HG02885 (cell line): Measurements from ENCODE around the gene KLF15.

Experiments
- ATAC-seq: cut with Tn5 transposase; IDR thresholded peaks from one replicate; pipeline ENCODE4 v1.9.1; 2021; ENCODE audit warnings: mild to moderate bottlenecking; ENCODE audit not compliant: unreplicated experiment, poor library complexity

Gene KLF15

DNA sequence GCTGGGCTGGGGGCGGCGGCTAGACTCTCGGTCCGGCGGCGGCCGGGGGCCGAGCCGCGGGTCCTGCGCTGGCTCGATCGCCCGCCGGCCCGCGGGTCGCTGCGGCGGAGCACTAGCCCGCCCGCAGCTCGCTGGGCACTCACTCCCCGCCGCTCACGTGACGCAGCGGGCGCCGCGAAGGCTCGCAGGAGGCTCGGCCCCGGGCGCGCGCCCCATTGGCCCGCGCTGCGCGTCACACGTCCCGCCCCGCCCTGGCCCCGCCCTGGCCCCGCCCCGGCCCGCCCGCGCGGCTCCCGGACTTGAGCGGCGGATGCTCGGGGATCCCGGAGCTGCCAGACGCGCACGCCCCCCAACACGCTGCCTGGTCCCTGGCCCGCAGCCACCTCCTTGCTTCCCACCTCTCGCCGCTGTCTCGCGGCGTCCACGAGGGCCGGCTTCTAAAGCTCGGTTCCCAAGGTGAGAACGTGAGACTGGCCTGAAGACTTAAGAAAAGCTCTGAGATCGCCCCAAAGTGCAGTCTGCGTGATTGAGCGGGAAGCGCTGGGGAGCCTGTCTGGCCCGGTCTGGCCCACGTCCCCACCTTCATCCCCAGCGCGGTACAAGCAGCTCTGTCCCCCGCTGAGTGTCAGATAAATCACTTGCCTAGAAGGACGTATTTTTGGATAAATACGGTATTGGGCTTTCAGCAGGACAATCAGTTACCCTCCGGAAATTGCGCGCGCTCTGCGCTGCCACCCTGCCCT, at the start of gene KLF15:
KLF15 (minus strand) TSS at position 114 of the 743 bp plus-strand sequence. CDS start 4,486 bp downstream, outside the sequence.
- peak; percentile 88 for ATAC-seq

- no peak for ATAC-seq
Observed at GRCh38 chr3:126406389-126407296, 49.4 kb upstream of the KLF15 start.

GRCh38 chr3:126402666-126403302, 45.6 kb upstream of the KLF15 start:
- ATAC-seq = no peak

GRCh38 chr3:126402178-126402577, 45.0 kb upstream of the KLF15 start:
- ATAC-seq = no peak

DNA sequence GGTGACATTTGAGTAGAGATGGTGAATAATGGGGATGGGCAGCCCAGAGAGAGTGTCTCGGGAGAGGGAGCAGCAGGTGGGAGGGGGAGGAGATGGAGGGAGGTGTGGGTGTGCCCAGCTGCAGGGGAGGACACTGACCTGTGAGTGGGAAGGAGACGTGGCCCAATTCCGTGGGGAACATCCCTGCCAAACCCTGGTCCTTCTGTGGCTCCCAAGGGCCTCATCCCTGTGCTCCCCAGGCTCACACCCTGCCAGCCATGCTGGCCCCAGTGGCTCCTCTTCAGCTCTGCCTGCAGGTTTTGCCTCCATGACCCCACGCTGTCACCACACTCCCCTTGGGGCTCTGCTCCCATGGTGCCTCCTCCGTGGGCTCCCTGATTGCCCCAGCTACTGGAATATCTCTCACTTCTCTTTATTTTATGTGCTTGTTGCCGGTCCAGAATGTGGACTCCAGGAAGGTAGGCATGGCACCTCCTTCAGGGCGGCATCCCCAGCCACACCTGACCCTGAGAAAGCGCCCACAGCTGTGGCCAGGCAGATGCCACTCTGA, 44.5 kb upstream of the KLF15 start:
- ATAC-seq = no peak

DNA sequence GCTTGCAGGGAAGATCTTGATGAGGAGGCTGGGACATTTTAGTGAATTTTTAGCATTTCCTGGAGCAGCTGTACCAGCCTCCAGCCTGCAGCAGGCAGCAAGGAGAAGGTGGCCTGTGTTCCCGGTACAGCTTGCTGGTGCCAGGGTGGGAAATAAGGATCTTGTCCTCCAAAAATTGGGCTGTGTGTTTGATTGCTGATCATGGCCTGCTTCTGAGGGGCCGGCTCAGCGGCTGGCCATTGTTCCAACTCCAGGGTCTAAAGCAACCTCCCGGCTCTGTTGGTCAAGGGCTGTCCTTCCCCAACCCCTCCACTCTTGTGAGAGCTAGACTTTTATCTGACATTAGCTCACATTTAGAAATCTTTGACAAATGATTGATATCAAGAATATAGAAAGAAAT, 42.5 kb upstream of the KLF15 start:
- ATAC-seq = no peak

GRCh38 chr3:126399351-126399735, 42.1 kb upstream of the KLF15 start:
- no peak for ATAC-seq

DNA sequence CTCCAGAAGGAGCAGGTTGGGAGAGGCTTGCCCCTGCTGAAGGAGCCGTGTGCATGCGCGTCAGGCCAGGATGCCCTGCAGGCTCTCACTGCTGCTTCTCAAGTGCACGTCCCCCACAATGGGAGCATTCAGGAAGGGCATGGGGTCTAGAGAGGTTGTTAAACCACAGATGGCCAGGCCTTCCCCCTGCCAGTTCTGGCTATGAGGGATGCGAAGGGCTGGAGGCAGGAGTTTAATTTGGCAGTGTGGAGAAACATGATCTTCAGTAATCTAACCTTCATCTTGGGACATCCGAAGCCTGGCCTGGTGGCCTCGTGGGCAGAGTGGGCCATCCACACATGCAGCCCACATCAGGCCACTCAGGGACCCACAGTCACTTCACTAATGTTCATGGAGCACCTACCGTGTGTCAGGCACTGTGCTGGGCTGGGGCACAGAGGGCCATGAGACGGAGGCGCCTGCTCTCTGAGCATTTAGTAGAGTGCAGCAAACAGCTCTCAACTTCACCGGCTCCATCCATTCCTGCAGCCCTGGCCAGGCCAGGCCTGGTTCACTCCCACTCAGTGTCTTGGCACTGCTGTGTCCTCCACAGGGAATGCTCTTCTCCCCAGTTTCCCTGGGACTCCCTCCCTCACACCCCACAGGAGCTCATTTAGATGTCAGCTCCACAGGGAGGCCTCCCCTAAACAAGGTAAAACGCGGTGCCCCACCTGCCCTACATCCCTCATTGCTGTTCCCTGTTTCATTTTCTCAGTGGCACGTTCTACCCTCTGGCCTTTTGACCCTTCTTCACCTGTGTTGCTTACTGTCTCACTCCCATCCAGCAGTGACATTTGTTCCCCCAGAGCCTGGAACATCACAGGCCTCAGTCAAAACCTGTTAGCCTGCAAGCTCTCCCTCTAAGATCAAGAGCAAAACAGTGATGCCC, 41.5 kb upstream of the KLF15 start:
- no peak for ATAC-seq

DNA sequence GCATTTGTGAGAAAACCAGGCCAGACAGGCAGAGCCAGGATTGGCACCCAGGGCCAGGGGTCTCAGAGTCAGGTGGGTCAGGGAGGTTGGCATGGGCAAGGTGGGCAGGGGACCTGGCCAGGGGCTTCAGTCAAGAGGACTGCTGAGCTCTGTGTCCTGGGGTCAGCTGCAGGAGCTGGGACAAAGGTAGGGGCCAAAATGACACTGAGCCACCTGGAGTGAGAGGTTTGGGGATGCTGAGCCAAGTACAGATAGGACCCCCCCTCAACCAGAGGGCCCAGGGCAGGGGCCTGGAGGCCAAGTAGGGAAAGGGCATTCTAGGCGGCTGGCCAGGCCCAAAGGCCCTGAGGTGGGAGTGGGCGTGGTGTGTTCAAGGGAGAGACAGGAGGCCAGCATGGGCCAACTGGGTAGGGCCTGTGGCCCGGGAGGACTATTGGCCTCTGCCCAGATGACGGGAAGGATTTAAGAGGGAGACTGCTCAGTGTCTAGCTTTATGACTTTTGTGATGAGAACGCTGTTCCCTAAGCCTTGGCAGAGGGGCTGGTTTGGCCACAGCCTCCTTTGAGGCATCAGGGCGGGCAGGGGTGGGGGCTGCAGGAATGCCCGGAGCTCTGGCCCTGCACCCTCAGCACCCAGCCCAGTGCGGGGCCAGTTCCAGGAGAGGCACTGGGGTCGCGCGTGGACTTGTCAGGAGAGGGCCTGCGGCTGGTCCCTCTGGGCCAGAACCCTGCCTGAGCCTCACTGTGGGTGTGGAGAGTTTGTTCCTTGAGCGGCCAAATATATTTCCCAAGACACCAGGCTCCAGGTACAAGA, 40.6 kb upstream of the KLF15 start:
- ATAC-seq = no peak

GRCh38 chr3:126396536-126396935, 39.3 kb upstream of the KLF15 start:
- no peak for ATAC-seq

GRCh38 chr3:126395846-126396513, 38.8 kb upstream of the KLF15 start:
- ATAC-seq = no peak

GRCh38 chr3:126394977-126395321, 37.7 kb upstream of the KLF15 start:
- ATAC-seq = no peak

GRCh38 chr3:126394179-126394976, 37.2 kb upstream of the KLF15 start, which contains the start of gene CFAP100:
CFAP100 (plus strand) TSS chr3:126394909; CDS start chr3:126396001, 1,092 bp downstream.
- ATAC-seq = no peak

DNA sequence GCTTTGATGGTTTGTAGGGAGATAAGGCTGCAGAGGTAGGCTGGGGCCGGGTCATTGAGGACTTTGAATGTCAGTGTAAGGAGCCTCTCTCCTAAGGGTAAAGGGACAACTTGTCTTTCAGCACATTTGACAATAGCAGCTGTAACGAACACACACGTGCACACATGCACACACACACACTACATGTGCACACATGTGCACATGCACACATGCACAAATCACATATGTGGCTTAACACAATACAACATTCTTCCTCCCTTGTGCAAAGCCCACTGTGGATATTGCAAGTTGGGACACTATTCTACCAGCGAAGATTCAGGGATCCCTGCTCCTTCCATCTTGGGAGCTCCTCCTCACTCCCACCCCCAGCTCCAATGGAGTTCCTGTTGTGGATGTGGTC, 36.4 kb upstream of the KLF15 start:
- no peak for ATAC-seq

GRCh38 chr3:126392246-126392645, 35.0 kb upstream of the KLF15 start:
- no peak for ATAC-seq

DNA sequence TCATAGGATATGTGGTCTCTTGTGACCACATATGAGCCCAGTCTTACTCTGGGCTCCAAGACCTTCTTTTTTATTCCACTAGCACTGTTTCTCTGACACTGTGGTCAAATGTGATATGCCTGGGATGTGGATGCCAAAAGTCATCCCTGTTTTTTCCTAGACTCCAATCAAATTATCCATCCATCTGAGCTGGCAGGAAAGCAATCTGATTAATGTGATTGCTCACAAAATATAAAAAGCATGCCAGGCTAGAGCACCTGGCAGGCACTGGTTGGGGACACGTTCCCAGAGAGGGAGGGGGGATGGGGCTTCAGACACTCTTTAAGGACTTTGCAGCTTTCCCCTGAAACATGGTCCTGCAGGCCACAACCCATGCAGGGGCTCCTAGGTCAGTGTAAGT, 34.4 kb upstream of the KLF15 start:
- ATAC-seq = no peak

GRCh38 chr3:126390751-126391150, 33.5 kb upstream of the KLF15 start:
- no peak for ATAC-seq

DNA sequence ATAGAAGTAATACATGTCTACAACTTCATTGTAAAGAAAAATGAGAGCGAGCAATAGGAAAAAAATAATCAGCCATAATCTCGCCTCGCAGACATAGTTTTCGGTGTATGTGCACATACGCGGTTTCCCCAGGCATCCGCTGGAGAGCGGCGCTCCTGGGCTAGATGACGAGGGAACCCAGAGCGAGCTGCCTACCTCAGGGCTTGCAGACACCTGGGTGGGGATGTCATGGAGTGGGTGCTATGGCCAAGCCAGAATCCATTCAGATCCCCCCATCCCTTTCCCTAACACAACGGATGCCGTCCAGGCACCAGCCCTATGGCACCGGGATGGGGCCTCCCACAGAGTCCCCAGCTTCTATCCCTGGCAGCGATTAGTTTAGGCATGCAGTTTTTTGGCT, 33.0 kb upstream of the KLF15 start:
- no peak for ATAC-seq
